H9 (cell line): Measurements from ENCODE around the gene CADM1. TPM values are rescaled to one million over a fixed set of nuclear protein-coding genes. Genes with fewer than 3 reads are reported as not detected.

Experiments
- DNase-seq: peaks from one replicate; pipeline ENCODE4 v3.0.0-alpha.2; 2017
- H2AFZ ChIP-seq: one replicate; pipeline ENCODE4 v1.6.1; 2013; ENCODE audit warnings: mild to moderate bottlenecking, low read length, control low read depth, moderate library complexity
- H2AK5ac ChIP-seq: 2 replicates; pipeline ENCODE4 v1.6.1; 2013; ENCODE audit warnings: low read length, control low read depth, mixed read lengths; ENCODE audit not compliant: insufficient read length
- H2BK120ac ChIP-seq: one replicate; pipeline ENCODE4 v1.6.1; 2013; ENCODE audit warnings: low read depth, mild to moderate bottlenecking, low read length, control low read depth, inconsistent platforms; ENCODE audit not compliant: poor library complexity, severe bottlenecking
- H2BK12ac ChIP-seq: 2 replicates; pipeline ENCODE4 v1.6.1; 2013; ENCODE audit warnings: low read length, control low read depth, mixed read lengths, low read depth; ENCODE audit not compliant: insufficient read length
- H2BK15ac ChIP-seq: 2 replicates; pipeline ENCODE4 v1.6.1; 2013; ENCODE audit warnings: low read depth, low read length, control low read depth
- H2BK20ac ChIP-seq: one replicate; pipeline ENCODE4 v1.6.1; 2013; ENCODE audit warnings: low read depth, mild to moderate bottlenecking, low read length, control low read depth, inconsistent platforms; ENCODE audit not compliant: poor library complexity, severe bottlenecking
- H2BK5ac ChIP-seq: 2 replicates; pipeline ENCODE4 v1.6.1; 2013; ENCODE audit warnings: low read length, control low read depth, mixed read lengths; ENCODE audit not compliant: insufficient read length
- H3K14ac ChIP-seq: 2 replicates; pipeline ENCODE4 v1.6.1; 2013; ENCODE audit warnings: low read length, control low read depth; ENCODE audit not compliant: insufficient read depth
- H3K18ac ChIP-seq: 2 replicates; pipeline ENCODE4 v1.6.1; 2013; ENCODE audit warnings: low read depth, mild to moderate bottlenecking, mixed read lengths, low read length, control low read depth; ENCODE audit not compliant: insufficient read length
- H3K23ac ChIP-seq: 2 replicates; pipeline ENCODE4 v1.6.1; 2013; ENCODE audit warnings: low read length, control low read depth, mixed read lengths, low read depth; ENCODE audit not compliant: insufficient read length
- H3K23me2 ChIP-seq: 2 replicates; pipeline ENCODE4 v1.6.1; 2013; ENCODE audit warnings: low read depth, mild to moderate bottlenecking, mixed read lengths, low read length, control low read depth; ENCODE audit not compliant: insufficient read length, poor library complexity, severe bottlenecking
- H3K27ac ChIP-seq: 2 replicates; pipeline ENCODE4 v1.5.1; 2013; ENCODE audit warnings: low read length, control low read depth, mixed read lengths, low read depth; ENCODE audit not compliant: insufficient read length
- H3K27me3 ChIP-seq: 2 replicates; pipeline ENCODE4 v1.6.1; 2013; ENCODE audit warnings: low read length, control low read depth, inconsistent platforms; ENCODE audit not compliant: insufficient read depth
- H3K4ac ChIP-seq: 2 replicates; pipeline ENCODE4 v1.6.1; 2013; ENCODE audit warnings: low read depth, mild to moderate bottlenecking, control low read depth, inconsistent platforms, low read length, moderate library complexity
- H3K4me1 ChIP-seq: 2 replicates; pipeline ENCODE4 v1.6.1; 2013; ENCODE audit warnings: low read length, control low read depth, inconsistent platforms; ENCODE audit not compliant: insufficient read depth
- H3K4me2 ChIP-seq: 2 replicates; pipeline ENCODE4 v1.6.1; 2013; ENCODE audit warnings: low read length, control low read depth, mixed read lengths; ENCODE audit not compliant: insufficient read length, insufficient read depth
- H3K56ac ChIP-seq: 2 replicates; pipeline ENCODE4 v1.6.1; 2013; ENCODE audit warnings: low read depth, mild to moderate bottlenecking, mixed read lengths, low read length, control low read depth; ENCODE audit not compliant: insufficient read length
- H3K79me1 ChIP-seq: 2 replicates; pipeline ENCODE4 v1.6.1; 2013; ENCODE audit warnings: low read depth, mild to moderate bottlenecking, moderate library complexity, low read length, control low read depth, inconsistent platforms; ENCODE audit not compliant: insufficient read depth, poor library complexity, severe bottlenecking
- H3K79me2 ChIP-seq: 2 replicates; pipeline ENCODE4 v1.6.1; 2013; ENCODE audit warnings: low read length, control low read depth, inconsistent platforms; ENCODE audit not compliant: insufficient read depth
- H3K9ac ChIP-seq: 2 replicates; pipeline ENCODE4 v1.6.1; 2013; ENCODE audit warnings: low read length, control low read depth, mixed read lengths; ENCODE audit not compliant: insufficient read length; ENCODE audit errors: extremely low read depth
- H3K9me3 ChIP-seq: one replicate; pipeline ENCODE4 v1.6.1; 2013; ENCODE audit warnings: low read depth, low read length, inconsistent platforms; ENCODE audit not compliant: control insufficient read depth
- H3T11ph ChIP-seq: one replicate; pipeline ENCODE4 v1.6.1; 2013; ENCODE audit warnings: mild to moderate bottlenecking, low read length, control low read depth, inconsistent platforms
- H4K20me1 ChIP-seq: one replicate; pipeline ENCODE4 v1.6.1; 2013; ENCODE audit not compliant: control insufficient read depth, insufficient read length, insufficient read depth
- H4K5ac ChIP-seq: 2 replicates; pipeline ENCODE4 v1.6.1; 2013; ENCODE audit warnings: low read depth, mild to moderate bottlenecking, mixed read lengths, low read length, control low read depth; ENCODE audit not compliant: insufficient read length
- H4K8ac ChIP-seq: replicated peaks from 2 replicates; pipeline ENCODE4 v1.6.1; 2013; ENCODE audit warnings: low read length, control low read depth, mixed read lengths, low read depth; ENCODE audit not compliant: insufficient read length
- H4K91ac ChIP-seq: 2 replicates; pipeline ENCODE4 v1.6.1; 2013; ENCODE audit warnings: low read depth, mild to moderate bottlenecking, moderate library complexity, mixed read lengths, low read length, control low read depth; ENCODE audit not compliant: insufficient read length
- H3K27ac Mint-ChIP-seq, 3 experiments: 2 replicates in 2 of 3; 3 replicates in 1 of 3; pipeline ENCODE4 v1.8.0; 2020 to 2021; ENCODE audit warnings: mixed read lengths in 3 of 3, mild to moderate bottlenecking in 1 of 3, moderate library complexity in 1 of 3
- H3K27me3 Mint-ChIP-seq: 2 replicates; pipeline ENCODE4 v1.8.0; 2021; ENCODE audit warnings: low read depth, mild to moderate bottlenecking, moderate library complexity, mixed read lengths
- H3K36me3 Mint-ChIP-seq, 3 experiments: 2 replicates in 2 of 3; 3 replicates in 1 of 3; pipeline ENCODE4 v1.8.0; 2020 to 2021; ENCODE audit warnings: low read depth in 3 of 3, mixed read lengths in 3 of 3; ENCODE audit not compliant: insufficient read depth in 1 of 3
- H3K4me1 Mint-ChIP-seq, 2 experiments: 2 replicates each; pipeline ENCODE4 v1.8.0; 2020; ENCODE audit warnings: mixed read lengths in 2 of 2
- H3K4me3 Mint-ChIP-seq, 2 experiments: 2 replicates in 1 of 2; 3 replicates in 1 of 2; pipeline ENCODE4 v1.8.0; 2020 to 2021; ENCODE audit warnings: mild to moderate bottlenecking in 2 of 2, mixed read lengths in 2 of 2, moderate library complexity in 1 of 2
- H3K9me3 Mint-ChIP-seq, 2 experiments: 2 replicates in 1 of 2; 3 replicates in 1 of 2; pipeline ENCODE4 v1.8.0; 2020; ENCODE audit warnings: mild to moderate bottlenecking in 2 of 2, mixed read lengths in 2 of 2, moderate library complexity in 1 of 2
- CTCF ChIP-seq: fragments of 200-600 bp; sonication (generic); conservative IDR thresholded peaks from 3 replicates; pipeline ENCODE4 v1.8.0; 2021; ENCODE audit warnings: antibody characterized with exemption, mild to moderate bottlenecking
- WGBS: extraction: QIAGEN DNeasy Blood & Tissue Kit; methylation state at CpG from one replicate; pipeline ENCODE4 v1.1.7; 2013; ENCODE audit warnings: missing lambda C conversion rate, low lambda C conversion rate, mixed read lengths; ENCODE audit not compliant: insufficient read length; ENCODE audit errors: extremely low coverage; 5-methylcytosine and 5-hydroxymethylcytosine counted together
- total RNA-seq: library from RNA; stranded (reverse); gene quantifications from 2 replicates; pipeline ENCODE4 v1.2.1, GENCODE V29; 2021

CADM1 gene
- total RNA-seq, 1 experiment from 2014 or later, result 11.9 TPM

GRCh38 chr11:115154355-115154736, 349.9 kb downstream of the CADM1 start:
- H3K23ac ChIP-seq, result no peak overlapping the region
- H3K79me2 ChIP-seq, result no peaks in the 10 kb centered on the region
- H4K91ac ChIP-seq, result no peak overlapping the region
- H2BK15ac ChIP-seq, result no peak overlapping the region
- H3K27ac ChIP-seq, result no peak overlapping the region
- Mint-ChIP-seq H3K4me3 (no peak overlapping the region), H3K27me3 (peaks cover 8% of the 10 kb centered on the region), H3K36me3 (no peaks in the 10 kb centered on the region; a peak in 1 of 7 replicates), H3K4me1 (peaks cover 0 to 3% of the 10 kb centered on the region in 2 experiments; a peak in 2 of 4 replicates), H3K27ac (no peak overlapping the region), H3K9me3 (no peaks in the 10 kb centered on the region; a peak in 1 of 5 replicates)
- no peaks in the 10 kb centered on the region for H3K9me3 ChIP-seq
- H2BK12ac ChIP-seq, result no peak overlapping the region
- H2AK5ac ChIP-seq, result no peak overlapping the region
- H4K8ac ChIP-seq, result no peak overlapping the region
- H2BK5ac ChIP-seq, result no peak overlapping the region
- H3K14ac ChIP-seq, result no peak overlapping the region
- H3K18ac ChIP-seq, result no peak overlapping the region
- H3K4me1 ChIP-seq, result no peaks in the 10 kb centered on the region
- H3K4ac ChIP-seq, result no peak overlapping the region
- H3K56ac ChIP-seq, result no peak overlapping the region
- no peaks in the 10 kb centered on the region for H3K23me2 ChIP-seq
- no CpG with 5 or more reads among the region's 9 CpGs for WGBS
- no peak overlapping the region for H3K4me2 ChIP-seq
- no peak for DNase-seq
- H3T11ph ChIP-seq, result no peak overlapping the region
- H2BK120ac ChIP-seq, result no peak overlapping the region
- TF ChIP-seq CTCF, result no peak
- H3K9ac ChIP-seq, result no peak overlapping the region
- no peak overlapping the region for H2BK20ac ChIP-seq
- no peak overlapping the region for H2AFZ ChIP-seq
- no peak overlapping the region for H4K5ac ChIP-seq
- no peaks in the 10 kb centered on the region for H3K27me3 ChIP-seq
- H3K79me1 ChIP-seq, result no peaks in the 10 kb centered on the region
- H4K20me1 ChIP-seq, result no peaks in the 10 kb centered on the region
